Prostate gland (tissue), 2 donors: ENCODE measurements around the gene CFHR4. TPM values are rescaled to one million over a fixed set of nuclear protein-coding genes. Genes with fewer than 3 reads are reported as not detected.
"Not testable (repeated sequence)": the region's sequence is repeated elsewhere in the genome, so short reads cannot be mapped to it uniquely, and the experiment has no call there.

Source experiments
- DNase-seq: peaks from one replicate; pipeline ENCODE4 v3.0.0-alpha.2; 2019; ENCODE audit warnings: low spot score
- H3K27ac ChIP-seq, 2 donors: fragments of 200-600 bp; sonication (generic); 2 replicates each; pipeline ENCODE4 v1.5.1; 2017 to 2019
- H3K27me3 ChIP-seq: fragments of 200-600 bp; sonication (generic); replicated peaks from 2 replicates; pipeline ENCODE4 v1.5.1; 2019; ENCODE audit not compliant: insufficient read depth
- H3K36me3 ChIP-seq, 2 donors: fragments of 200-600 bp; sonication (generic); 1 replicate in 1 of 2; 2 replicates in 1 of 2; pipeline versions ENCODE4 v1.5.1 to v1.8.1; 2017 to 2019
- H3K4me1 ChIP-seq: fragments of 200-600 bp; sonication (generic); replicated peaks from 2 replicates; pipeline ENCODE4 v1.5.1; 2019
- H3K4me3 ChIP-seq, 2 donors: fragments of 200-600 bp; sonication (generic); 2 replicates each; pipeline ENCODE4 v1.5.1; 2017 to 2019
- H3K9me3 ChIP-seq: fragments of 200-600 bp; sonication (generic); 2 replicates; pipeline ENCODE4 v1.5.1; 2017
- CTCF ChIP-seq, 4 experiments: fragments of 200-600 bp in 2 of 4; fragments of 450-650 bp in 2 of 4; sonication (generic) in 2 of 4; IDR thresholded peaks; 1 replicate in 3 of 4; 2 replicates in 1 of 4; pipeline ENCODE4 v1.5.1; 2016 to 2019; ENCODE audit warnings: antibody characterized with exemption in 4 of 4, mild to moderate bottlenecking in 2 of 4, moderate library complexity in 2 of 4
- POLR2A ChIP-seq: fragments of 450-650 bp; IDR thresholded peaks from one replicate; pipeline ENCODE4 v1.6.1; 2016; ENCODE audit warnings: antibody characterized with exemption, mild to moderate bottlenecking
- POLR2AphosphoS5 ChIP-seq: sonication (generic); formaldehyde crosslinking; IDR thresholded peaks from one replicate; pipeline ENCODE4 v1.6.1; 2017; ENCODE audit warnings: antibody characterized with exemption
- WGBS: methylation state at CpG from one replicate; pipeline ENCODE4 v1.1.5; 2018; 5-methylcytosine and 5-hydroxymethylcytosine counted together
- intact Hi-C: fragments of 100-400 bp; cut with DNase I; formaldehyde crosslinking; loops from one replicate; pipeline ENCODE4 v1.14.2; 2022
- total RNA-seq, 2 donors: library from RNA; depleted of rRNA; stranded (reverse); fragments of >200 nt; gene quantifications; one replicate each; pipeline ENCODE4 v1.1.0, GENCODE V29; 2016

The CFHR4 gene
- total RNA-seq, 2 donors from 2014 or later, result not detected

DNA sequence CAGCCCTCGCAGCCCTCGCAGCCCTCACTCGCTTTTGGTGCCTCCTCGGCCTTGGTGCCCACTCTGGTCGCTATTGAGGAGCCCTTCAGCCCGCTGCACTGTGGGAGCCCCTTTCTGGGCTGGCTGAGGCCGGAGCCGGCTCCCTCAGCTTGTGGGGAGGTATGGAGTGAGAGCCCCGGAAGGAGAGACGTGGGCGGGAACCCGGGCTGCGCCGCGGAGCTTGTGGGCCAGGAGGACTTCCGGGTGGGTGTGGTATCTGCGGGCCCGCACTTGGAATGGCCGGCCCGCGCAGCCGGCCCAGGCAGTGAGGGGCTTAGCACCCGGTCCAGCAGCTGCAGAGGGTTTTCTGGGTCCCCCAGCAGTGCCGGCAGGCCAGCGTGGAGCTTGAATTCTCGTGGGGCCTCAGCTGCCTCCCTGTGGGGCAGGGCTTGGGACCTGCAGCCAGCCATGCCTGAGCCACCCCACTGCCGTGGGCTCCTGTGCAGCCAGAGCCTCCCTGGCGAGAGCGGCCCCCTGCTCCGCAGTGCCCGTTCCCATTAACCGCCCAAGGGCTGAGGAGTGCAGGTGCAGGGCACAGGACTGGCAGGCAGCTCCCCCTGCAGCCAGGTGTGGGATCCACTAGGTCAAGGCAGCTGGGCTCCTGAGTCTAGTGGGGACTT, 45.8 kb downstream of the CFHR4 start:
- no peak overlapping the region for H3K27ac ChIP-seq
- intact Hi-C loops, result no loop called here
- TF ChIP-seq POLR2AphosphoS5 (no peak), POLR2A (no peak), CTCF (IDR thresholded peaks at IDR 0.05) (no peak)
- H3K9me3 ChIP-seq, result no peaks in the 10 kb centered on the region
- H3K4me1 ChIP-seq, result no peaks in the 10 kb centered on the region
- 94% methylated on average over 25 of the region's 32 CpGs for WGBS
- no peaks in the 10 kb centered on the region for H3K36me3 ChIP-seq
- no peak overlapping the region for H3K4me3 ChIP-seq
- no peak for DNase-seq
- no peaks in the 10 kb centered on the region for H3K27me3 ChIP-seq

- H3K4me1 ChIP-seq, H3K27ac ChIP-seq, DNase-seq, H3K36me3 ChIP-seq, H3K27me3 ChIP-seq, intact Hi-C loops, H3K4me3 ChIP-seq, H3K9me3 ChIP-seq: not testable (repeated sequence)
- WGBS, result 60% methylated on average over 6 of the region's 6 CpGs
Observed at GRCh38 chr1:196941474-196941873, 53.6 kb downstream of the CFHR4 start.

DNA sequence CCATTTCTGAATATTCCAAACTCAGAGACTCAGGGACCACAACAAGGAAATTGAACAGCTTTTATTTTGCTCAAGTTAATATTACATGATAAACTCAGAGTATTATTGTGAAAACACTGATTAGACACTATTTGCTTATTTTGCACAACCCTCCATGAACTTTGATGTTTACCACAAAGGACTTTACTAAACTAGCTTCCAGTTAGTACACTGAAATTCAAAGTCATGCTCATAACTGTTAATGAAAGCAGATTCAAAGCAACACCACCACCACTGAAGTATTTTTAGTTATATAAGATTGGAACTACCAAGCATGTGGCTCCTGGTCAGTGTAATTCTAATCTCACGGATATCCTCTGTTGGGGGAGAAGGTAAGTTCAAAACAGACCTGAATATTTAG, 55.7 kb downstream of the CFHR4 start, which contains the start of gene CFHR2:
Gene CFHR2, plus strand, starts transcription at position 171 of the 400 bp plus-strand sequence. Its CDS starts 143 bp downstream, at position 314.
- H3K27me3 ChIP-seq, DNase-seq, H3K36me3 ChIP-seq, H3K9me3 ChIP-seq, H3K4me3 ChIP-seq, H3K27ac ChIP-seq, intact Hi-C loops, H3K4me1 ChIP-seq: not testable (repeated sequence)
- no CpG with 5 or more reads among the region's 1 CpG for WGBS

DNA sequence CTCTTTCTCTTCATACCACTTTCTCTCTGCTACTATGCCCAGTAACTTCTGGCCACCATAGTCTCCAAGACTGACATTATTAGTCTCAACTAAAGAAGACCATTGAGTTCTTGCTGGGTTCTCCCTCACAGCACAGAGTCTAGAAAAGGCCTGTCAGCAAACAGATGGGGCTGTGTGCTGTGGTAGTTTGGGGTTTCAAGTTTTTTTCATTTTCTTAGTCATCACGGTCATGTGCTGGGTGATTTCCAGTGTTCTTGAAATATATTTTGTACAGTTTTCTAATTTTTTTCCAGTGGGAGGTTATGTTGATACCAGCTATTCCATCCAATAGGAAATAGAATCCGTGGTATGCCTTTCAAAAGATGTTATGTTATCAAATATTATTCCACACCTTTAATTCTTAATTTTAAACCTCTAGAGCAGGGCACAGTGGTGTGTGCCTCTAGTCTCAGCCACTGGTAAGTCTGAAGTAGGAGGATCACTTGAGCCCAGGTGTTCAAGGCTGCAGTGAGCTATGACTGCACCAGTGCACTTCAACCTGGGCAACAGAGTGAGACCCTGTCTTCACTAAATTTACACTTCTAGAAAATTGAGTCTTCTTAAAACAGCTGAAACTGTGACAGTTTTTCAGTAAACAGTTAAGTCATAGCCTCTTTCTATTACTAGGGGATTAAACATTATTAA, 64.0 kb downstream of the CFHR4 start:
- Histone ChIP-seq H3K9me3 (no peaks in the 10 kb centered on the region), H3K36me3 (no peaks in the 10 kb centered on the region), H3K27ac (no peak overlapping the region), H3K27me3 (no peaks in the 10 kb centered on the region), H3K4me1 (no peaks in the 10 kb centered on the region), H3K4me3 (no peak overlapping the region)
- 71% methylated on average over 2 of the region's 2 CpGs for WGBS
- no peak for DNase-seq
- TF ChIP-seq POLR2AphosphoS5 (no peak), CTCF (IDR thresholded peaks at IDR 0.05) (no peak), POLR2A (no peak)
- intact Hi-C loops, result no loop called here

GRCh38 chr1:196954778-196955177, 66.9 kb downstream of the CFHR4 start:
- Histone ChIP-seq H3K27me3 (no peaks in the 10 kb centered on the region), H3K9me3 (no peaks in the 10 kb centered on the region), H3K27ac (no peak overlapping the region), H3K4me3 (no peak overlapping the region), H3K36me3 (no peaks in the 10 kb centered on the region), H3K4me1 (no peaks in the 10 kb centered on the region)
- DNase-seq, result no peak
- TF ChIP-seq POLR2AphosphoS5 (no peak), CTCF (IDR thresholded peaks at IDR 0.05) (no peak), POLR2A (no peak)
- 88% methylated on average over 2 of the region's 2 CpGs for WGBS
- intact Hi-C loops, result no loop called here

DNA sequence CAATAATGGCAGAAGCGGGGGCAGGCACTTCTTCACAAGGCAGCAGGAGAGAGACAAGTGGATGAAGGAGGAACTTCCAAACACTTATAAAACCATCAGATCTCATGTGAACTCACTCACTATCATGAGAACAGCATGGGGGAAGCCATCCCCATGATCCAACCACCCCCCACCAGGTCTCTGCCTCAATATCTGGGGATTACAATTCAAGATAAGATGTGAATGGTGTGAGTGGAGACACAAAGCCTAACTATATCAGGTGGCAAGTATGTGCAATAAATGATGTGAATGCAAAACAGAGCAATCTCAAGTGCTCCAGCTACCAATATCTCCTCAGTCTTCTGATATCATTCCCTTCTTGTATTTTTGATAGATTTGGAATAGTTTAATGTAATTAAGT, 68.1 kb downstream of the CFHR4 start:
- H3K9me3 ChIP-seq, result no peaks in the 10 kb centered on the region
- no peak for DNase-seq
- no peaks in the 10 kb centered on the region for H3K27me3 ChIP-seq
- H3K36me3 ChIP-seq, result no peaks in the 10 kb centered on the region
- intact Hi-C loops, result no loop called here
- H3K4me1 ChIP-seq, result no peaks in the 10 kb centered on the region
- WGBS, result 100% methylated on average over 1 of the region's 1 CpG
- no peak overlapping the region for H3K4me3 ChIP-seq
- H3K27ac ChIP-seq, result no peak overlapping the region
- no peak for TF ChIP-seq POLR2A
- no peak for TF ChIP-seq POLR2AphosphoS5
- TF ChIP-seq CTCF (IDR thresholded peaks at IDR 0.05), result no peak
